Measurements from ENCODE around the gene FGF7. TPM values are rescaled to one million over a fixed set of nuclear protein-coding genes. Genes with fewer than 3 reads are reported as not detected.
A peak's percentile ranks its signal among the peaks of the same experiment; 100 is the strongest.

The FGF7 gene
- total and polyA plus RNA-seq, 2 donors (not counting 1 experiment from before 2014, with no cell fraction given) = 61.5 to 488 TPM

GRCh38 chr15:49439678-49440395, 16.8 kb downstream of the FGF7 start:
- TF ChIP-seq EZH2 (IDR thresholded peaks at IDR 0.05; ENCODE audit: low read length, missing control alignments) = no peak
- TF ChIP-seq, protein P1, sequence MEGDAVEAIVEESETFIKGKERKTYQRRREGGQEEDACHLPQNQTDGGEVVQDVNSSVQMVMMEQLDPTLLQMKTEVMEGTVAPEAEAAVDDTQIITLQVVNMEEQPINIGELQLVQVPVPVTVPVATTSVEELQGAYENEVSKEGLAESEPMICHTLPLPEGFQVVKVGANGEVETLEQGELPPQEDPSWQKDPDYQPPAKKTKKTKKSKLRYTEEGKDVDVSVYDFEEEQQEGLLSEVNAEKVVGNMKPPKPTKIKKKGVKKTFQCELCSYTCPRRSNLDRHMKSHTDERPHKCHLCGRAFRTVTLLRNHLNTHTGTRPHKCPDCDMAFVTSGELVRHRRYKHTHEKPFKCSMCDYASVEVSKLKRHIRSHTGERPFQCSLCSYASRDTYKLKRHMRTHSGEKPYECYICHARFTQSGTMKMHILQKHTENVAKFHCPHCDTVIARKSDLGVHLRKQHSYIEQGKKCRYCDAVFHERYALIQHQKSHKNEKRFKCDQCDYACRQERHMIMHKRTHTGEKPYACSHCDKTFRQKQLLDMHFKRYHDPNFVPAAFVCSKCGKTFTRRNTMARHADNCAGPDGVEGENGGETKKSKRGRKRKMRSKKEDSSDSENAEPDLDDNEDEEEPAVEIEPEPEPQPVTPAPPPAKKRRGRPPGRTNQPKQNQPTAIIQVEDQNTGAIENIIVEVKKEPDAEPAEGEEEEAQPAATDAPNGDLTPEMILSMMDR (conservative IDR thresholded peaks at IDR 0.05 in 1 of 2, IDR thresholded peaks at IDR 0.05 in 1 of 2; ENCODE audit: low read depth in 1 of 2, low read length in 2 of 2) = no peak
- DNase-seq (ENCODE audit: low read depth in 2 of 2) = peak in 1 of 2 donors; percentile 80
- H2AFZ ChIP-seq (ENCODE audit: low read length) = no peak overlapping the region
- no peak overlapping the region for H3K4me2 ChIP-seq (ENCODE audit: extremely low read depth, insufficient read depth, low read length)
- H3K27me3 ChIP-seq (ENCODE audit: control insufficient read depth, insufficient read depth, low read length) = no peaks in the 10 kb centered on the region
- no peaks in the 10 kb centered on the region for H3K36me3 ChIP-seq (ENCODE audit: control insufficient read depth, insufficient read depth, low read length)
- H3K4me1 ChIP-seq (ENCODE audit: control insufficient read depth, extremely low read depth, insufficient read depth, low read length) = peaks cover 6% of the 10 kb centered on the region
- H3K79me2 ChIP-seq (ENCODE audit: control insufficient read depth, insufficient read depth, low read length) = peaks cover 17% of the 10 kb centered on the region
- no peak overlapping the region for H3K4me3 ChIP-seq (replicated peaks in 1 of 4; ENCODE audit: control extremely low read depth in 1 of 4, insufficient read depth in 1 of 4, low read depth in 3 of 4, low read length in 4 of 4)
- peaks cover 2% of the 10 kb centered on the region for H4K20me1 ChIP-seq (ENCODE audit: control insufficient read depth, extremely low read depth, insufficient read depth, low read length)
- no peaks in the 10 kb centered on the region for H3K9me3 ChIP-seq (ENCODE audit: control insufficient read depth, insufficient read depth, low read depth, low read length)
- H3K9ac ChIP-seq (ENCODE audit: insufficient read depth, low read length) = no peak overlapping the region
- H3K27ac ChIP-seq (ENCODE audit: insufficient read depth, low read length) = no peak overlapping the region

- no peak overlapping the region for H3K4me2 ChIP-seq (ENCODE audit: extremely low read depth, insufficient read depth, low read length)
- H3K36me3 ChIP-seq (ENCODE audit: control insufficient read depth, insufficient read depth, low read length) = no peaks in the 10 kb centered on the region
- no peaks in the 10 kb centered on the region for H3K27me3 ChIP-seq (ENCODE audit: control insufficient read depth, insufficient read depth, low read length)
- H2AFZ ChIP-seq (ENCODE audit: low read length) = no peak overlapping the region
- H3K9me3 ChIP-seq (ENCODE audit: control insufficient read depth, insufficient read depth, low read depth, low read length) = no peaks in the 10 kb centered on the region
- H3K79me2 ChIP-seq (ENCODE audit: control insufficient read depth, insufficient read depth, low read length) = peaks cover 18% of the 10 kb centered on the region
- H3K4me3 ChIP-seq (replicated peaks in 1 of 4; ENCODE audit: control extremely low read depth in 1 of 4, insufficient read depth in 1 of 4, low read depth in 3 of 4, low read length in 4 of 4) = no peak overlapping the region
- no peak overlapping the region for H3K9ac ChIP-seq (ENCODE audit: insufficient read depth, low read length)
- peaks cover 2% of the 10 kb centered on the region for H4K20me1 ChIP-seq (ENCODE audit: control insufficient read depth, extremely low read depth, insufficient read depth, low read length)
- TF ChIP-seq EZH2 (IDR thresholded peaks at IDR 0.05; ENCODE audit: low read length, missing control alignments) = no peak
- TF ChIP-seq, protein P1 (conservative IDR thresholded peaks at IDR 0.05 in 1 of 2, IDR thresholded peaks at IDR 0.05 in 1 of 2; ENCODE audit: low read depth in 1 of 2, low read length in 2 of 2) = no peak
- peaks cover 3% of the 10 kb centered on the region for H3K4me1 ChIP-seq (ENCODE audit: control insufficient read depth, extremely low read depth, insufficient read depth, low read length)
- no peak overlapping the region for H3K27ac ChIP-seq (ENCODE audit: insufficient read depth, low read length)
- no peak for DNase-seq (ENCODE audit: low read depth in 2 of 2)
Observed at GRCh38 chr15:49441356-49441755, 18.3 kb downstream of the FGF7 start.

- Histone ChIP-seq H3K4me1 (ENCODE audit: control insufficient read depth, extremely low read depth, insufficient read depth, low read length) (no peaks in the 10 kb centered on the region), H2AFZ (ENCODE audit: low read length) (no peak overlapping the region), H3K4me3 (replicated peaks in 1 of 4; ENCODE audit: control extremely low read depth in 1 of 4, insufficient read depth in 1 of 4, low read depth in 3 of 4, low read length in 4 of 4) (no peak overlapping the region), H3K79me2 (ENCODE audit: control insufficient read depth, insufficient read depth, low read length) (peaks cover 14% of the 10 kb centered on the region), H3K9me3 (ENCODE audit: control insufficient read depth, insufficient read depth, low read depth, low read length) (no peaks in the 10 kb centered on the region), H3K9ac (ENCODE audit: insufficient read depth, low read length) (no peak overlapping the region), H3K27ac (ENCODE audit: insufficient read depth, low read length) (no peak overlapping the region), H3K27me3 (ENCODE audit: control insufficient read depth, insufficient read depth, low read length) (no peaks in the 10 kb centered on the region), H3K36me3 (ENCODE audit: control insufficient read depth, insufficient read depth, low read length) (no peaks in the 10 kb centered on the region), H4K20me1 (ENCODE audit: control insufficient read depth, extremely low read depth, insufficient read depth, low read length) (peaks cover under 1% of the 10 kb centered on the region), H3K4me2 (ENCODE audit: extremely low read depth, insufficient read depth, low read length) (no peak overlapping the region)
- TF ChIP-seq, protein P1 (conservative IDR thresholded peaks at IDR 0.05 in 1 of 2, IDR thresholded peaks at IDR 0.05 in 1 of 2; ENCODE audit: low read depth in 1 of 2, low read length in 2 of 2) = no peak
- no peak for TF ChIP-seq EZH2 (IDR thresholded peaks at IDR 0.05; ENCODE audit: low read length, missing control alignments)
- DNase-seq (ENCODE audit: low read depth in 2 of 2) = no peak
Observed at GRCh38 chr15:49441816-49442215, 18.8 kb downstream of the FGF7 start.

All from fibroblast of lung (primary cell).